Measurements from ENCODE around the gene ZRSR2.

- TF ChIP-seq CTCF (conservative IDR thresholded peaks at IDR 0.05; ENCODE audit: low read depth, low read length) = no peak
- no peak for TF ChIP-seq EZH2 (IDR thresholded peaks at IDR 0.05; ENCODE audit: borderline replicate concordance, low read depth, low read length, poor library complexity, severe bottlenecking)
Observed at GRCh38 chrX:15751155-15751819, 39.0 kb upstream of the ZRSR2 start.

Data from A673 (cell line).